GM21528 (cell line): ENCODE results near the gene FBXL7.

Experiments used
- ATAC-seq: cut with Tn5 transposase; IDR thresholded peaks from one replicate; pipeline ENCODE4 v1.9.1; 2021; ENCODE audit warnings: mild to moderate bottlenecking, moderate library complexity; ENCODE audit not compliant: unreplicated experiment, low FRiP score

FBXL7 gene

DNA sequence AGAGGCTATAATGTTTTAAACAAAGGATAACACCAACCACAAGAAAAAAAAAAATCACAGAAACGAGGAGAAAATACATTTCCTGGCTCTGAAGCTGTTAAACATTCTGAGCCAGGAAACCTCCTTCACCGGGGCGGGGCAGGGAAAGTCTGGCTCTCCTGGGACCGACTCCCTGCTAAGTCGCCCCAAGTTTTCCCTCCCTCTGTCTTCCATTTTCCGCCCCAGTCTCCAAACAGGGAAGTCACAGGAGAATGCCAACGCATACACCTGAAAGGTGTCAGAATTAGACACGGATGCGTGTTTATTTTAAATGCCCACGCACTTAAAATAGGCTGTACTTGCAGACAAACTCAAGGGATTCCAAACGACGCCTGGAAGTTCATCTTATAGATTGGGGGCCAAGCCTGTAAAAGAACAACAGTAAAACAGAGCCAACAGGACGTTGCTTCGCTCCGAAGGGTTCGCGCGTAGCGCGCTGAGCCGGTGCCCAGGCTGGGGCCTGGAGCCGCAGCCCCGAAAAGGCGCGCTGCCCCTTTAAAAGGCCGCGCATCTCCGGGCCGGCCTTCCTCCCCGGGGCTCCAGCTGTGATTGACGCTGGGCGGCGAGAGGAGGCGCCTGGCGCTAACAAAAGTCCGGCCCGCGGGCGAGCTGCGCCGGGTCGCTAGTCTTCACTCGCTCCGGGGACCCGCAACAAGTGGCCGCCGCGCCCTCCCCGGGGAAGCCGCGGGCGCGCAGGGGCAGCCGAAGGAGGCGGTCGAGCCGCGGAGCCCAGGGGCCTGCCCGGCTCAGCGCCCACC, at the start of gene FBXL7:
TSS of gene FBXL7 (plus strand) at position 653 of the 797 bp plus-strand sequence.
- no peak for ATAC-seq

DNA sequence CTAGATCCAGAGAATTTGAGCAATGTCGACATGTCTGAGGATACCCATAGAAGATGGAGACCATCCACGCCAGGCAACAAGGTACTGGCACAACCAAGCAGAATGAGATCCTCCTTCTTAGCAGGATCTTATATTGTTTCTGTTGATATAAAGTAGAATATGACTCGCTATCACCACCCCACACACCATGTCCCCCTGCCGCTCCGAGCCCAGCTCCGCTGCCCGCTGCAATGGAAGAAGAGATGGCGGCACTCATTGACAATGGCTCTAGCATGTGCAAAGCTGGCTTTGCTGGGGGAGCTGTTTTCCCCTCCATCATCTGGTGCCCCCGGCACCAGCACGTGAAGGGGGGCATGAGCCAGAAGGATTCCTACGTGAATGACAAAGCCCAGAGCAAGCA, 49.5 kb upstream of the FBXL7 start:
- no peak for ATAC-seq

DNA sequence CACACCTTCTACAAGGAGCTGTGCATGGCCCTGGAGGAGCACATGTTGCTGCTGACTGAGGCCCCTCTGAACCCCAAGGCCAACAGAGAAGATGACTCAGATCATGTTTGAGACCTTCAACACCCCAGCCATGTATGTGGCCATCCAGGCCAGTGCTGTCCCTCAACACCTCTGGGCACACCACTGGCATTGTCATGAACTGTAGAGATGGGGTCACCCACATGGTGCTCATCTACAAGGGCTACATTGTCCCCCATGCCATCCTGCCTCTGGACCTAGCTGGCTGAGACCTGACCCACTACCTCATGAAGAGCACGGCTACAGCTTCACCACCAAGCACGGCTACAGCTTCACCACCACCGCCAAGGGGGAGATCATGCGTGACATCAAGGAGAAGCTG, 49.0 kb upstream of the FBXL7 start:
- no peak for ATAC-seq

DNA sequence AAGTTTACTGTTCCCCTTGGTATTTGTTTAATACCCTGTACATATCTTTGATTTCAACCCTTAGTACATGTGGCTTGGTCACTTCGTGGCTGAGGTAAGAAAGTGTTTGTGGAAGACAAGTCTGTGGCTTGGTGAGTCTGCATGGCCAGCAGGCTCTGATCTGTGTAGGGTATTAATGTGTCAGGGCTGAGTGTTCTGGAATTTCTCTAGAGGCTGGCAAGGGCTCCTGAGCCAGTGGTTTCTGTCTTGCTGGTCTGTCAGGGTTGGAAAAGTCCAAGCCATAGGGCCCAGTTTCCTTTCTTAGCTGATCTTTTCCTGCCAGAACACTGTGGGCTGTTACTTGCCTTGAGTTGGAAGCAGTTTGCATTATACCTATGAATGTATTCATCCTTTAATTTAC, 48.0 kb upstream of the FBXL7 start:
- no peak for ATAC-seq

DNA sequence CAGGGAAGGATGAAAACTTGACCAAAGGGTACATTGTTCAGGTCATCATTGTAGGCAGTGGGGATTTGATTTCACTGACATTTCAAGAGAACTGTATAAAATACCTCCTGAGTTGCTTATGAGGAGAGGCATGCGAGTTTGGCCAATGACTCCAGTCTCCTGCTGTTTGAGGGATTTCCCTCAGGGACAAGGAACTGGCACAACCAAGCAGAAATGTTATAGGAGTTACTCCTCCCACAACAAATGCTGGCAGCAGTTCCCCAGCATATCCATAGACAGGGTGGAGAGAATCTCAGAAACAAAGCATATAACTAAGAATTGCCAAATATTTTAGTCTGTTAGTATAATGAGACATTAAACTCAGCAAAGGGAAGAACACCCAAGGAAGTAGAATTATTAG, 47.2 kb upstream of the FBXL7 start:
- ATAC-seq: no peak

DNA sequence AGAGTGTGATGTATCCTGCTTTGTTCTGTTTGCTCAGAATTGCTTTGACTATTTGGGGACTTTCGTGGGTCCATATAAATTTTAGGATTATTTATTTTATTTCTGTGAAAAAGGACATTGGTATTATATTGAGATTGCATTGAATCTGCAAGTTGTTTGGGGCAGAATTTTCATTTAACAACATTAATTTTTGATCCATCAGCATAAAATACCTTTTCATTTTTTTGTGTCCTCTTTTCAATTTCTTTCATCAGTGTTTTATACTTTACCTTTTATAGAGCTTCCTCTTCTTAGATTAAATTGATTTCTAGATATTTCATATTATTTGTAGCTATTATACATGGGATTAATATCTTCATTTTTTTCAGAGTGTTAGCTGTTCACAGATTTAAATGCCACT, 40.8 kb upstream of the FBXL7 start:
- ATAC-seq: no peak

DNA sequence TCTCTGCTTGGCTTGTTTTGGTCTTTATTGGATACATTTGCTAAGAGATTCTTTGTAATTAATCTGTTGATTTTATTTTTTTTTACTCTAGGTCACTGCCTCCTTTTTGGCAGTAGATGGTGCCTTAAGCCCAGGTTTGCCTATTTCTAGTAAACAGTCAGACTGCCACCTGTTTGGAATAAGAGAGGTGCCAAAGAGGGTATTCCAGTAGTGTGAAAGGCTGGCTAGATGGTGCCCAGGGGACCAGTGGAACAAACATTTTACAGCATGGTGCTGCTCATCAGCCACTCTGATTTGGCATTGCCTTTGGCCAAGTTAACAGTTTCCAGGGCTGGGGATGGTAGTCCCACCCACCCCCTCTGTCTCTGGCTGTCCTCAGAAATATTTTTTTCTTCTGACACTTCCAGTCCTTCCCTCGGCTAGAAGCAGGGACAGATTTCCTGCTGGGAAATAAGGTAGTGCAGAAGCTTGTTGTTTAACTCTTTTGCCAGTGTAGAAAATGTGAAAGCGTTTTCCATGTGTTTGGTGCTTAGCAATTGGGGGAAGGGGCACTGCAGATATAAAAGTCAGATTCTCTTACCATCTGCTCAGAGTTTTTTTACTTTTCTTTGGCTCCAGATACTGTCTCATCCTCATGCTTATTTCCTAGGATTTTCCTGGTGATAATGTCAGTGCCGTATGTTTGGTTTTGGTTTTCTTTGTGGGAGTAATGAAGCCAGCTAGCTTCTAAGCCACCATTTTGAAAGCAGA, 36.6 kb upstream of the FBXL7 start:
- no peak for ATAC-seq

DNA sequence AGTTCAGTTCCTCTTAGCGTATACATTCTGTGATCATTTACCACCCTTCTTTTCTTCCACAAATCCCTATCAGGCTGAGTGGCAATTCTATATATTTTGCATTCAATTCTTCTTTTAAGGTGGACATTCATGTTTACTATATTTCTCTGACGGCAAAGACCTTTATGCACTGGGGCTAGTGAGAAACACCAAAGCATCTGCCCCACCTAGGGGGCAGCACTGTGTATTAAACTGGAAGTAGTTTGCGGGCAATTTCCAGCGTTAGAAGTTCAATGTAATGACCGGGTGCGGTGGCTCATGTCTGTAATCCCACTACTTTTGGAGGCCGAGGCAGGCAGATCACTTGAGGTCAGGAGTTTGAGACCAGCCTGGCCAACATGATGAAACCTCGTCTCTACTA, 27.9 kb upstream of the FBXL7 start:
- no peak for ATAC-seq

DNA sequence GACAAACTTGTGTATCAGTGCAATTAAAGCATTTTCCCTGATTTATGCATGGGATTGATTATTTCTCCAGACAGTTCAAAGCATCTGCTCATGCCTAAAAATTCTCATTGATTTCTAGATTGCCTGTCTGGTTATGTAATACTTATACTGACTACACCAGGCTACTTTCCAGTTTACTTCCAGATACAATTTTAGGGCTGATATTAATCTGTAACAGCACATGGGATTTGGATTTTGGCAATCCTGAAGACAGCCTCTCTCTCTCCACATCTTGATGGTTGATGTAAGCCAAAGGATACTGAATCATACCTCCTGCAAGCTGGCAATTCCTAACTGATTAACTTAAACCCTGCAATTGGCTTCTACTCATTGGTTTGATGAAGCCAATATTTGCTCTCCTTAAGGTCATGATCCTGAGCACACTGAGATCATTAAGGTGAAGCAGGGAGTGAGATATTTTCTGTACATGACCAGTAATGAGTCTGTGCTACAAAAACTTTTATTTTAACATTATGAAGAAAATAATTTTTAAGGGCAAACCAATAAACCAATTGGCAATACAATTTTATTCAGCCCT, 25.7 kb upstream of the FBXL7 start:
- no peak for ATAC-seq

DNA sequence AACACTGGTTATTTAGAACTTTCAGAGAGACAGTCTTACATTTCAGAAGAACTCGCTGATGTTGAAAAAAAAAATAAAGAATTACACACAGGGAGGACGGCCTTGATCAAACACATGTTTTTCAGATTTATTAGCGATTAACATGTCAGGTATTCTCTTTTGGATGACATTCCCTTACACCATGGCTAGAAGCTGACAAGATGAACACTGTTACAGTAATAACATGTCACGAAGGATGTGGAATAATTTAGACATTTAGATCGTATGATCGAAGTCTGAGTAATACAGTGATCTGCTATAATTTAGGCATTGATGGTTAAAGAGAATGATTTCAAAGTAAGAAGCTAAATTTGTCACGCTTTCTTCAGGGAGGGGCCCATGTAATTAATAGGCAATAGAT, 24.6 kb upstream of the FBXL7 start:
- no peak for ATAC-seq

DNA sequence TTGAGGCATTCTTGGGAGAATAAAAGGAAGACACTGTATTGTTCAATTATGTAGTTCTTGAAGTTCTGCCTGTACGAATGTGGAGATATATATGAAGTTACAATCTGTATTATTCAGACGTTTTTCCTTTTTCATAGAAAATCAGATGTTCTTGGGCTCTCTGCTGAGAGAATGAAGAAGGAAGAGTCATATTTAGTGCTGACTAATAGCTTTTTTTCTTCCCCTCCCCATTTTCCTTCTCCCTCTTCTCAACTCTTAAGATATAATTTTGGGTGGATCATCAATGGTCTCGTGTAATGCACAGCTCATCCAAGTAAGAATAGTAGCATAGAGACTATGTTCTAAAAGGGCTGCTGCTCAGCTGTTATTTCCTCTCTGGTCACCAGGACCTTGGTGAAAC, 23.0 kb upstream of the FBXL7 start:
- no peak for ATAC-seq

DNA sequence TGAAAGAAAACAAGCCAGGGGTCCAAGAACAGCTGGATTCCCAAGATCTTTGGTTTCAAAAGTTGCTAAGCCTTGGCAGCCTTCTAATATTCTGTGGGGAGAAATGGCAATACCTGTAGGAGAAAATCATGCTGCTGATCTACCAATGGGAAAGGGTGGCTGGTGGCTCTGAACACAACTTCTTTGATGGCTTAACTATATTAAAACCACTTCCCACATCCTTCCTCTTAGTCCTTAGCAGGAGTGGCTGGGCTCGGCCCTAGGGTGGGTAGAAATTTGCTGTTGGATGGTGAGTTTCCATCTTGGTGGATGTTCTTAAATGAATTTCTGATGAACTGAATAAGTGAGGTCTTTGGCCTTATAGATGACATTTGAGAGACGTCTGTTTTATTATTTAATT, 19.5 kb upstream of the FBXL7 start:
- no peak for ATAC-seq

DNA sequence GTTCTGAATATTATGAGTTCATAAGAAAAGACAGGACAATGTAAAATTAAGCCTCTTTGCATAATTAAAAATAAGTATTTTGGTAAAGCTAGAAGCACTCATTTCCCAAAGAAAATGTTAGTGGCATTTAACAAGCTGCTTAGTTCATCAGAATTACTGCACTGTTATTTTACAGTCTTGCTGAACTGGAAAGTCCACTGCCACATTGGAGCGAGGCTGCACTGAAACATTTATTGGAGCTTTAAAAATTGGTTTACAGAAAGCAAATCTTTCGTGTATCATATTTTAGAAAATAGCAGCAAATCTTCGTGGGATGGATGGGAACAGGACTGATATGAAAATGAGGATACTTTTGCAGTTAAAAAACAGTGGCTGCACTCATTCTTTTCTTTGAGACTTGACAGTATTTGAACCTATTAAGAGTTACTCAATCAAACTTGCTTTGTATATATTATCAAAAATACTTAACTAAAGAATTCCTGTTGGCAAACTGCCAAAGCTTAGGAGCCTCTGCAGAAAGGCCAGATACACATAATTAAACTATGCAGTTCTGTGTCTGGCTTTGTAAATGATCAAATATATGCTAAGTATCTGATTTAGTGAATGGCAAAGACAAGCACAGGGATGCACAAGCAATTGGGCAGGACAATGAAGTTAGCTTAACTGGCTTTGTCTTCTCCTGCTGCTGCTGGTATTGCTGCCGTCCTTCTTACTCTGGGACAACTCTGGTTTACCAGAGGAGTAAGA, 16.5 kb upstream of the FBXL7 start:
- ATAC-seq: no peak

DNA sequence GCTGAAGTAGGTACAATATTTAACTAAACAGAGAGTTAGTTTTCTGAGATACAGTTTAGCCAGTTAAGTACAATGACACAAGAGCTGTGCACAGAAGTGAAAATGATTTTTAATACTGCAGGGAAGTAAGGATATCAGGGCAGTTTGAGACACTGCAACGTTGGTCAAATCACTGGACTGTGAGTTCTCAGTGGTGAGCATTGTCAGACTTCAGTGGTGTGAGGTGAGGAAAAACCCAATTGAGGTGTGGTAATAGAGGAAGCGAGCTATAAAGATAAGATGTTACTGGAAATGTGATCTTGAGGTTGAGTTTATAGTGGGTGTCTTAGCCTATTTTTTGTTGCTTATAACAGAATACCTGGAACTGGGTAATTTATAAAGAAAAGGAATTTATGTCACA, 12.8 kb upstream of the FBXL7 start:
- no peak for ATAC-seq

DNA sequence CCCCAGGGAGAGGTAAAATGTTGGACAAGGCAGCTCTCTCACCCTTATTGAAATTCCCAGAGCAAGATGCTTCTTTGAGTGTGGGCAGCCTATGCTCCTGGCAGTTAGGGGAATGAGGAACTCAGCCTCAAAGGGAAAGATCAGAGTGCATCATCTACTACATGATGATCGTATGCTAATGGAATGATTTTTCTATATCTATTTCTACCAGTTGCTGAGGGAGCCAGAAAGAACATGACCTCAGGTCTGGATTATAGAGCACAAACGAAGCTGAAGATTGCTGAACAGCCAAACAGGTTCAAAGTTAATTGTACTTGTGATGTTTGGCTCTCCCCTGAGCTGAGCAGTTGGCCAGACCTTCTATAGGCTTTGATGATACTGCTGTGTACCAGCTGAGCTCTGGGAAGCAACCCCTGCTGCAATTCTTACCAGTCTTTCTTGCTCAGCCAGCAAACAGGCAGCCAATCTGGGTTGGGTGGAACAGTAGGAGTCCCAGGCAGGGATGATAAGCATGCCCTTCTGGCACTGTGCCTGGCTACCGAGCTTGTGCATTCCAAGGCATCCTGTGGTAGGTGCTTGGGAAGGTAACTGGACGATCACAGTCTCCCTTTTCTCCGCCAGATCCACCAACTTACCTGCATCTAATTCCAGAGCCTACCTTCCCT, 10.3 kb upstream of the FBXL7 start:
- ATAC-seq: no peak

DNA sequence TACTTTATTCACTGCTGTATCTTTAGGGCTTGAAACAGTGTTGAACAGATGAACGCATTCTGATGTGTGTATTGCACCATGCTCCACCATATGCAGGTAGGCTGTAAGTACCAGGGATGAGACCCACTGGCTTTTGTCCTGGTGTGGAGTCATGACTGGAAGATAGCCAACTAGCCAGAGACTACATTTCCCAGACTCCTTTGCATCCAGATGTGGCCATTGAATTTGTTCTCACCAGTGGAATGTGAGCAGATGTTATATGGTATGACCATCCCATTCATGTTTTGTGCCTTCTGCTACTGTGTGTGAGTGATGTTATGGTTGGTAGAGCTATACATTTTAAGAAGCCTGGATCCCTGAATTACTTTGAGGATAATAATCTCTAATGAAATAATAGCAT, 7.4 kb upstream of the FBXL7 start:
- ATAC-seq: no peak

DNA sequence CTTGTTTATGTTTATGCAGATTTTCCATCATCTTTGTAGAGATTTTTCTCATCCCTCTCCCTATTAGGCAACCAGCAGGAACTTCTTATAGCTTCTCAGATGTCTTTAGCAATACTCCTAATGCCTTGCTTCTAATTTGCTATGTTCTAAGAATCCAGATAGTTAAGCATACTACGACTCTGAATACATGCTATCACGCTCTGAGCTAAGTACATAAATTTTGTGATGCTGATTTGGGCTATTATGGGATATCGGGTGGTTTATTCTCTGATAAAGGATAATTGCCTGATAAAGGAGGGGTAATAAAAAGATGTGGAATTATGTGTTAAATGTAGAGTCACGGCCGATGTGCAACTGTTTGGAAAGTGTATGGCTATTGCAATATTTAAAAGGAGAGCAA, 6.5 kb upstream of the FBXL7 start:
- no peak for ATAC-seq

DNA sequence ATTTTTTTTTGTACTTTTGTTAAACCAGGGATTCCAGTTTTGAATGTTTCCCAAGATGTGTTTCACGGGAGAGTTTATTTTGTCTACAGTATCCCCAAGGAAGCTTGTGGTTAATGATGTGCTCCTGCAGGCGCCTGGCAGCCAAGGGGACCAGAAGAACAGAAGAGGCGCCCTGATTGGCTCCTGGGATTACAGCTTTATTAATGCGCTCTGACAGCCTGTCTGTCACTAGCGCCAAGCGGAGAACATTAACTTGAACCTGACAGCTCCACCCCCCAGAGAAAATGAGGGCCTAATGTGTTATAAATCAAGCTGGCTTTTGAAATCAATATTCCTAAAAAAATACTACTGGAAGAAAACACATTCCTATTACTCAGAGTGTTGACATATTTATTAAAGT, 5.0 kb upstream of the FBXL7 start:
- ATAC-seq: no peak

DNA sequence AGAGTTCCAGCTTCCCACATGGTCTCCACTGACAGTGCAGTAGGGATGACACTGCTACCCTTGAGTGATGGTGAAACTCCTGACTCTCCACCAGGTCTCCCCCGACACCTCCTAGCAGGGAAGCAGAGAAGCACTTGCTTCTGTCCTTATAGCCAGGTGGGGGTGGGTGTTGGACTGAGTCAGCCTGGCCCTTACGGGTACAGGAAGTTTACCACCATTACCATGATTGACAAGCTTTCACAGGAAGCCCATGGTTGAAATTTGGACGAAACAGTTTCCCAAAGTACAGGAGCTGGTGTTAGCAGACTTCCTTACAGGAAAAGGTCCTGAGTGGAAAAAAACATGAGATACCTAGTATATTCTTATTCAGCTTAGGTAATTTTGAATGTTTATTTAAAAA, 3.1 kb upstream of the FBXL7 start:
- ATAC-seq: no peak

DNA sequence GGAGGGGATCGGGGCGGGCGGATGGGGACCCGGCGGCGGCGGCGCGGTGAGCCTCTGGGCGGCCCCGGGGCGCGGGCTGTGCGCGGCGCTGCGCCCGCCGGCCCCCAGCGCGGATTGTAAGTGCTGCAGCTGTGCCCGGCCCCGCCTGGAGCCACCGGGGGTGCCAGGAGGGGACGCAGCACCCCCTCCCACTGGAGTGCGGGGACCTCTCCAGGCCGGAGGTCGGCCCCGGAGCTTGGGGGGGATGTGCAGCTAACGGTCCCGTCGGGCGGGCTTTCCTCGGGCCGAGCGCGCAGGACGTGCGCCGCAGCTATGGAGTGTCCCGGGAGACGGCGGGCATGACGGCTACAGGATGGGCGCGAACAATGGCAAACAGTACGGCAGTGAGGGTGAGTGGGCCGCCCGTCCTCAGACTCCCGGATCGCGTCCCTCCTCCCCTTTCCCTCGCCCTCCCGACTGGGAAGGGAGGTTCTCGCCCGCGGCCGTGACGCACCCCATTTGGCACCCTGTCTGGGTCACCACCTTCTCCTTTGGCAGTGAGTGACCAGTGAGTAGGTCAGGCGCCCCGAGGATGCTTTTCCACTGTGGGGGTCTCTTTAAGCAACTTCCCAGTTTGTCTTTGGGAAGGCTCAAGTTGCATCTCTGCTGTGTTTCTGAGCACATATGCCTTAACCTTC, 483 bp downstream of the FBXL7 start:
- ATAC-seq: no peak
